NCI-H2029 treated with DMSO at 0.1 percent for 48 hours (cell line): ENCODE data around the gene ZNF469.

Source experiments
- DNase-seq: peaks from one replicate; lab custom pipeline; 2025; lab: John Stamatoyannopoulos, UW

Gene ZNF469

DNA sequence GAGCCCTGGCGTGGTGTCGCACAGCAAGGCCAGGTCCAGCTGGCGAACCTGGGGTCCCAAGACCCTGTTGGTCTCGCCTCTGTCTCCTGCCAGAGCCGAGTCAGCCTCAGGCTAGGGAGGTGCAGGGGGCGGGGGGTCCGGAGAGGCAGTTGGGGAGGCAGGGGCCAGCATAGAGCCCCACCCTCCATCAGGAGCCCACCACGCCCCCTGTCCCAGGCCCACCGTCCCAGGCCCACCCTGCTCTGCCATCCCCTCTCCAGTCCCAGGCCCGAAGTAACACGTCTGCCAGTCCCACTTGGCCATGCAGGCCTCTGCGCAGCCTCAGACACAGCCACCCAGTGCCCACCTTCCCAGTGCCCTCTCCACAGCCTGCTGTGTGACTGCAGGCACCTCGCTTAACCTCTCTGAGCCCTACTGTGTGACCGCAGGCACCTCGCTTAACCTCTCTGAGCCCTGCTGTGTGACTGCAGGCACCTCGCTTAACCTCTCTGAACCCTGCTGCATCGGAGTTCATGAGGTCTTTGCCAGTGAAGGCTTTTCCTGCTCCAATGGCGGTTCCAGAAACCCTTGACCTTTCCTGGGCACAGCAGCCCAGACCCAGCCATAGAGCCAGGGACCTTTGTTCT, 29.3 kb downstream of the ZNF469 start:
- no peak for DNase-seq

DNA sequence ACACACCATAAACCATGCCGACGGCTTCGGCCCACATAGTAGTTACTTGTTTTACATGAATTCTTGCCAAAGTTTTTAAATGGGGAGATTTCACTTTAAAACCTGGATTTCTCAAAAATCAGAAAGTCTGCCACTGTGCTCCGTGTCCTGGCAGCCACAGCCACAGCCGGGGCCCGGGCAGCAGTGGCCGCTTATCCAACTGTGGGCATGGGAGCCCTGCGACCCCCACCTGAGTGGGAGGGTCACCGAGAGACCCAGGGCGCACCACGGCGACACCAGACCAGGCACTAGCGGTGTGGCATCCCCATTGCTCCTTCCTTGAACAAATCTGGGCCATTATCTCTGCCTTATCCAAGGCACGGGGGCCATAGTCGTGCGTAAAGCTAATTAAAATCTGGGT, 30.0 kb downstream of the ZNF469 start:
- DNase-seq, result no peak

DNA sequence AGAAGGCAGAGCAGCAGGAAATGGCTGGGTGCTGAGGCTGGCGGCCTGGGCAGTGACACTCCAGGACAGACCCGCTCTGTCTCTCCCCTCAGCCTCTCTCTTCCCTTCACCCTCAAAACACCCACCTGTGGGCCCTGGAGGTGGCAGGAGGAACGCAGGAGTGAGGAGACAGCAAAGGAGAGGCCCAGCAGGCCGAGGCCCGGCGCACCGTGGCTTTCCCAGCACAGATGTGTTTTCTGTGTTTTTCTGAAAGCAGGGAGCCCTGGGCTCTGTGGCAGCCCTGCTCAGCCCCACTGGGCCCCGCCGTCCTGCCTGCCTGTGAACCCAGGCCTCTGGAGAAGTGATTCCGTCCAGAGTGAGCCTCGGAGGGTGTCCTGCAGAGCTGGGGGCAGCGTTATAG, 30.5 kb downstream of the ZNF469 start:
- DNase-seq, result no peak

DNA sequence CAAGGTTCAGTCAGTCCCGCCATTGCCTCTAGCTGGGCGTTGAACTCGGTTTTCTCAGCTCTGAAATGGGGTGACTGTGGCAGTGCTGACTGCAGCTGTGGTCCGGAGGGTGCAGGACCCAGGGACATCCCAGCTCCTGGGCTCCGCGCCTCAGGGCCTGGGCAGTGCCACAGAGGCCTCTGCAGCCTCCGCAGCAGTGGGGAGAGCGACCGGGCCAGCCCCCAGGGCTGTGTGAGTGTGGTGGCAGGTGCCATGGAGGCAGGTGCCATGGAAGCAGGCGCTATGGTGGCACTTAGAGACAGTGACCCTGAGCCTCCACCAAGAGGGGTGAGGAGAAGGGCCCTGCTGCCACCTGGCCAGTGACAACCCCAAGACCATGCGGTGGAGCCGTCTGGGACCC, 30.9 kb downstream of the ZNF469 start:
- DNase-seq, result no peak

DNA sequence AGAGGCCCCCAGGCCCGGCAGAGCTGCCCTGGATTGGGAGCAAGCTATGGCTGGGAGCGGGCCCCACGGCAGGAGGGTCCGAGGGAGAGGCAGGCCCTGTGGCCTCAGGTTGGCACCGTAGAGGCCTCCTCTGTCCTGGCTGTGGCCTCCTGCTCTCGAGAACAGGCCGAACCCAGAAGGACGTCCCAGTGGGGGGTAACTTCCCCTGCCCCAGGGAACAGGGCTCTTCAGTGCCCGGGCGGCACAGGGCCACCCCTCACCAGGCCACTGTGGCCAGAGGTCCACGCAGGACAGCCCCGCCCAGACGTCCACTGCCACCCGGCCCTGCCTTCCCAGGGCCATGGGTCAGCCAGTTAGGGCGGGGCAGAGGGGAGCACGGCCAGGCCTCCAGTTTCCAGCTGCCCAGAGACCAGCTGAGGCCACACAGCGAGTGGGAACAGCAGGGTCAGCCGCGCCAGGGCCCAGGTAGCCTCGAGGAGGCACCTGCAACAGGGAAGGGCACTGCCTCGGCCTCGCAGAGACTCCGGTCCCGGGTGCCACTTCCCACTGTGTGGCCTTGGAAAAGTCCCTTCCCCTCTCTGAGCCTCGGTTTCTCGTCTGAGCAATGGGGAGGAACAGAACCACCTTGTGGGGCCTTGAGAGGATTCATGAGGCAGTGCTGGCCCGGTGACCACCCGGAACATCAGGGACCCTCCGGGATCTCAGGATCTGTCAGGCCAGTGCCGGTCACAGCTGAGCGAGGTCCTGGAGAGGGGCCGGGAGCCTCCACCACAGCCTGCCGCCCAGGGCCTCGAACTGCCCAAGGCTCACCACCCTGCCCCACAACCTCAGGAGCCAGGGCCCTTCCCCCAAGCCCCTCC, 32.0 kb downstream of the ZNF469 start:
- DNase-seq, result no peak

DNA sequence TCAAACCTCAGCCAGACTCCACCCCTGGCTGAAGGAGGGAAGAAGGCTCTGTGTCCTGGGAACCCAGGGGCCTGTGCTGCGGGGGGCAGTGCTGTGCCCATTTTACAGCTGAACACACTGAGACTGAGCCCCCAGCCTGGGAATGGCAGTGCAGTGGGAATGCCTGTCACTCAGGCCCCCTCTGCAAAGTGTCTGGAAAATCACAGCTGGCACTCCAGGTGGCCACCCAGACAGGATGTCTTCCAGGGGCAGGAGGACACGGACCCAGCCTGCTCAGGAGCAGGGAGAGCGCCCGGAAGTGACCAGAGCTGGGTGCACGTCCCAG, 32.6 kb downstream of the ZNF469 start:
- DNase-seq, result no peak

DNA sequence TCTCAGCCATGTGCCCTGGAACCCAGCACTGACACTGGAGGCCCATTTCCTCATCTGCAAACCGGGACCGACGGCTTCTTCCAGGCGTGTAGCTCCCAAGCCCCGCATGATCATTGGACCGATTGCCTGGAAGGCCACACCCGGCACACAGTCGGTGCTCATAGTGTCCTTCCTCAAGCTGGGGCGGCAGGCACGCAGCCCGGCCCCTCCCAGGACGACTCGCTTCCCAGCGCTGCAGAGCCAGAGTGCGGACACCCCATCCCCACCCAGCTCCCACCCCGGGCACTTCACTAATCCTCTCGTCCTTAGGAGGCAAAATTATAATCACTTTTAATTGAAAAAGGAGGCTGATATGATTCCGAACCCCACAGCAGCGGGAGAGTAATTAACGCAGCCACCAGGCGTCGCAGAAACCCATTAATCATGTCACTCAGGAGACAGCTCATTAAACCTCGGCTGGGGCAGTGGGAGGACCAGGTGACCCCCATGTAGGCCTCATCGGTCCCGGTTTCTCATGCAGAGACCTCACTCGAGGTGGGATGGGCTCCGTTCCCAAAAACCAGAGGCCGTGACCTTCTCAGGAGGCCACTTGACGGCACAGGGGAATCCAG, 33.1 kb downstream of the ZNF469 start:
- DNase-seq, result no peak

DNA sequence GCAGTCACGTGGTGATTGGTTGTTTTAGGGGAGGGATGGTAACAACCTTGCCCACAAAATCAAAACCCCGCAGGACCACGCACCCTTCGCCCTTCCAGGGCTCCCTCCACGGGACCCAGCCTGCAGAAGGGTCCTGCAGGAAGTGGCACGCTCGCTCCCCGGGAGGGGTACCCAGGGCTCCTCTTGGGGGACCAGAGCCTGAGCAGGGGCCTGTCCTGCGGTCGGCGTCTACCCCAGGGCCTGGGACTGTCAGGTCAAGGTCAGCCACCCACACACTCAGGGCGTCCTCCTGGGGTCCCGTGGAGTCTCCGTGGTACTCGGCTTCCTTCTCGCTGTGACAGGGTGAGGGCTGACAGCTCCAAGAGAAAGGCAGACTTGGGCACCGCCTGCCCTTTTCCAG, 33.9 kb downstream of the ZNF469 start:
- no peak for DNase-seq

DNA sequence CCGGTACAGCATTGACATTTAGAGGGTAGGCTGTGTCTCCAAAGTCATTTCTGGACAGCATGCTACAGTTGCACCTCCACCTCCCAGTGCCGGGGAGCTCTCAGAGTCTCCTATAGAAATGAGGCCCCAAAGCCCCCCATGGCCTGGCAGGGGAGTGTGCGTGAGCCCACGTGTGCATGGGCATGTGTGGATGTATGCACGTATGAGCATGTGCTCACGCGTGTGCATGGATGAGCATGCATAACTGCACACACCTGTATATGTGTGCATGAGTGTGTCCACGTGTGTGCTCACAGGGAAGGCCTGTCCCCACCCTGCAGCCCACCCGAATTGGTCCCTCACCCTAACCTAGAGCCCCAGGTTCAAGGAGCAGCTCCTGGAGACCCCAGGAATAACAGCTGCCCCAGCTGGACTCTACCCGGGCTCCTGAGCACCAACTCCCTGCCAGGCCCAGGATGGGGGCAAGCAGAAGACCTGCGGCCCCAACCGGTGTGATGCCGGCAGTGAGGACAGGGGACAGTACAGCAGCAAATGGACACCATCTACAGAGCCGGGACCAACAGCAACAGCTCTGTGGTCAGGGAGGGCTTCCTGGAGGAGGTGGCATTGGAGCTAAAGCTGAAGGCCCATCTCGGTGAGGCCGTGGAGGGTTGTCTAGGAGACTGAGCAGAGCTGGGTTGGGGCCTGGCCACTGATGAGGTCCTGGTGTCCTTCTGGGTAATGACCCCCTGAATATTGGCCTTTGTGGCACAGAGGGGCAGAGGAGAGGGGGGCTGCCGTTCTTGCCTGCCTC, 35.1 kb downstream of the ZNF469 start:
- no peak for DNase-seq

DNA sequence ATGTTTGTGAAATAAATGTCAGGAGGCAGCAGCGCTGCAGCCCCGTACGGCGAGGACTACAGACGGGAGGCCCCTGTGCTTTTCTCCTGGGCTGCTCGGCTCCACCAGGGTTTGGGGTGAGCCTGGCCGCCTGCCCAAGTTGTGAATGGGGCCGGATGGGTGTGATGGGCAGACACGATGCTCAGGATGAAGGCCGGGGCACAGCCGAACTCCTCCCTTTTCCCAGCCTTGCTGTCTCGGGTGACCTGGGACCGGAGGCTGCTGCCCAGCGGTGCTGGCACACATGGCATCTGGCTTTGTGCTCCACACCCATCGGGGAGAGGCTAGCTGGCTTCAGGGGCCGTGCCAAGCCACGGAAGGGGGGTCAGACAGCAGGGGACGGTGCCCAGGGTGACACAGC, 36.1 kb downstream of the ZNF469 start:
- DNase-seq, result no peak

DNA sequence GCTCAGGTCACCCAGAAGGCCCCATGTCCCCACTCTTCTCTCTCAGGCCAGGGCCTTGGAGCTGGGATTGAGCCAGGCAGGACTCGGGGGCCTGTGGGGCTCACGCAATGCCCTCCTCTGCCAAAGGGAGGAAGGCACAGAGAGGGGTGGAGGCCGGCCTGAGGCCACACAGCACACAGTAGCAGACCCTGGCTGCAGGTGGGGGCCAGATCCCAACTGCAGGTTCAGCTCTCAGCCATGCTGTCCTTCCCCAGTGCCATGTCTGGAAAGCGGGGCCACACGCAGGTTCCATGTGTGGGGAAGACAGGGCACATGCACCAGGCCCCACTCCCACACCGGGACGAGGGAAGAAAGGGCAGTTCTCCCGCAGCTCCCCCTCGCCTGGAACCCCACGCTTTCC, 37.0 kb downstream of the ZNF469 start:
- DNase-seq, result no peak

DNA sequence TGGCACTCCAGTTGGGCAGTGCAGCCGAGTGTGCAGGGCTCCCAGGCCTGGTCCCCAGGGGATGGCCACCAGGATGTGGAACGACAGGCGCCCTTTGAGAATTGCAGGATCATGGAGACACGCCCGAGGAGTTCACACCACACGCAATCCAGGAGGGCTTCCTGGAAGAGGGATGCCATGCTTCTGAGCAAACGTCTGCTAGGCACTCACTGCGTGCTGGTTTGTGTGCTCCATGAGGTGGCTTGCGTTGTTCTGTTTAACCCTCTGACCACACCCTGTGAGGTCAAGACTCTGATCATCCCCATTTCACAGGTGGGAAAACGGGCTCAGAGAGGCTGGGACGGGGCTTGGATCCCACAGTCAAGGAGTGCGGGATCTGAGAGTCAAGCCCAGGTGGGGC, 37.7 kb downstream of the ZNF469 start:
- no peak for DNase-seq

DNA sequence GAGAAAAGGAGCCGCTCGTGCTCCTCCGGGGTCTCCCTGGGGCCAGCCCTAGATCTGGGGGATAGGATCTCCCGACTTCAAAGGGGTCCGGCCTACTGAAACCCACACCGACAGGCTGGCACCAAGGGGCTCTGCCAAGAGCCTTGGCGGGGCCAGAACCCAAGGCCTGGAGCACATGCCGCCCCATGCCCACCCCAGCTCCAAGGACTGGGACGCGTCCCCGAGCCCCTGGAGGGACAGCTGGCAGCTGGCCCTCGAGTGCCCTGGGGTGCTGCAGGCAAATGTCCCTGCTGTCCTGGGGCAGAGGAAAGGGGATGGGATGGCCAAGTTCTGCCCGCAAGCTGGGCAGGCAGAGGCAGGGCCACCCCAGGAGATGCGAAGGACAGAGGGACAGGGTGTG, 38.5 kb downstream of the ZNF469 start:
- DNase-seq, result no peak

DNA sequence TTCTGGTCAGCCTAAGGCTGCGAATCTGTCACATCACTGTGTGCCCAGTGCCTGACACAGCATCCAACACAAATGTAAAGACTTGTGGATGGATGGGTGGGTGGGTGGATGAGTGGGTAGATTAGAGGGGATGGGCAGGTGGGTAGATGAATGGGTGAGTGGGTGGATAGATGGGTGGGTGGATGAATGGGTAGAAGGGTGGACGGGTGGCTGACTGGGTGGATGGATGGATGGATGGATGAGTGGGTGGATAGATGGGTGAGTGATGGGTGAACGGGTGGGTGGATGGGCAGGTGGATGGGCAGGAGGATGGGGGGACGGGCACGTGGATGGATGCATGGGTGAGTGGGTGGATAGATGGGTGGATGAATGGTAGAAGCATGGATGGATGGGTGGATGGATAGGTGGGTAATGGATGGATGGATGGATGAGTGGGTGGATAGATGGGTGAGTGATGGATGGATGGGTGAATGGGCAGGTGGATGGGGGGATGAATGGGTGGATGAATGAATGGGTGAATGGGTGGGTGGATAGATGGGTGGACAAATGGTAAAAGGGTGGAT, 39.2 kb downstream of the ZNF469 start:
- no peak for DNase-seq

DNA sequence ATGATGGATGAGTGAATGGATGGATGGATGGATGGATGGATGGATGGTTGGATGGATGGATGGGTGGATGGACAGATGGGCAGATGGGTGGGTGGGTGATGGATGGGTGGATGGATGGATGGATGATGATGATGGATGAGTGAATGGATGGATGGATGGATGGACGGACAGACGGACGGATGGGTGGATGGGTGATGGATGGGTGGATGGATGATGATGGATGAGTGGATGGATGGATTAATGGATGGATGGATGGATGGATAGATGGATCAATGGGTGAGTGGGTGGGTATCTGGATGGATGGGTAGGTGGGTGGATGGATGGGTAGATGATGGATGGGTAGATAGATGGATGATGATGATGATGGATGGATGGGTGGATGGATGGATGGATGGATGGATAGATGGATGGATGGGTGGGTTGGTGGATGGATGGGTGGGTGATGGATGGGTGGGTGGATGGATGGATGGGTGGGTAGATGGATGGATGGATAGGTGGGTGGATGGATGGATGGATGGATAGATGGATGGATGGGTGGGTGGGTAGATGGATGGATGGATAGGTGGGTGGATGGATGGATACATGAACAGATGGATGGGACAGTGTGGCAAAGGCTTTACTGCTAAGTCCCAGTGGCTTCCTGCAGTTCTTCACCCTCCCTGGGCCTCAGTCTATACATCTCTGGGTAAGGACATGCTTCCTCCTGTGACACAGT, 40.1 kb downstream of the ZNF469 start:
- no peak for DNase-seq

DNA sequence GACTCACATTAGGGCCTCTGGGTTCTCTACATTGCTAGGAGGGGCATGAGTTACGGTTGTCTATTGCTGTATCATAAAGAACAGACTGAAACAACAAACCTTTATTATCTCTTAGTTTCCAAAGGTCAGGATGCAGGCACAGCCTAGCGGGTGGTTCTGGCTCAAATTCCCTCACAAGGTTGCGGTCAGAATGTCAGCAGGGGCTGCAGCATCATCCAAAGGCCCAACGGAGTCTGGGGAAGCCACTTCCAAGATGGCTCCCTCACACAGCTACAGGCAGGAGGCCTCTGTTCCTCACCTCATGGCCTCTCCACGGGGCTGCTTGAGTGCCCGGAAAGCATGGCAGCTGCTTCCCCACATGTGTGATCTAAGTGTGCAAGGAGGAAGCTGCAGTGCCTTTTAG, 40.7 kb downstream of the ZNF469 start:
- no peak for DNase-seq

DNA sequence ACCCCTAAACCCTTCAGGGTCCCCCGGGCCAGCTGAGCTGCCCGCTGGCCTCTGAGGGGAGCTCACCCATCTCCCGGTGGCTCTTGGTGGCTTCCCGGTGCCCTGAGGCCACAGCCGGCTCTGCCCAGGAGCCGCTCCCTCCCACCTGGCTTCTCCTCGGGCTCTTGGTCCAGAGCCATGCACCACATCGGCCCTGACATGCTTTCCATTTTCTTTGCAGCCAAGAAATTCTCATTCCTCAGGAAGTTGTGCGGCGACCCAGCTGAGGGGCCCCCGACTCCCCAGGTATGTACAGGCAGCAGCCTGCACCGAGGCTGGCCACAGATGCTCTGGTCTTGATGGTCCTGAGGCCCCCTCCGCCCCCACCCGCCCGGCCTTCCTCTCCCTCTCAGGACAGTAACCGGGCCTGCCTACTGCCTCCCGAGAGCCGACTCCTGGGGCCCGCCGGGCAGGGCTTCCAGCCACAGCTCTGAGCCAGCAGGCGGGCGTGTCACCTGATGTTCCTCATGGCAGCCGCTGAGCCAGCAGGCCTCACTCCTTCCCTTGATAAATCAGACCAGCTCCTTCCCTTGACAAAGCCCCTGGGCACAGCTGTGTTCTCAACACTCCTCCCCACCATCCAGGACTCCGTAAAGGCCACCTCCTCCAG, 42.0 kb downstream of the ZNF469 start:
- DNase-seq, result no peak

DNA sequence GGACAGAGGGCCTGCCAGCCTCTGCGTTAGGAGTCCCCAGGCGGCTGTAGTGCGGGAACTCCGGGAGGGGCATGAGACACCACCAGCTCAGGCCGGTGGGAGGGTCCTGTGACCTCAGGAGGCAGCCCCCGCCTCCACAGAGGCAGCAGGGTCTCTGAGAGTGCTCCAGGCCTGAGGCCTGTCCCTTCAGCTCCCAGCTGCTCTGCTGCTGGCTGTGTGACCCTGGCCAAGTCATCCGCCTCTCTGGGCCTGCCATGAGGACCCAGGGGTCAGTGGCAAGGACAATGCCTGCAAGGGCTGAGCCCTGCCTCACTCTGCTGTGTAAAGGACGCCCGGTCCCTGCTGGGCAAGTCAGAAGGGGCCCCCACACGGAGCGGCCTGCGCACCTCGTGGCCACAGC, 43.3 kb downstream of the ZNF469 start:
- no peak for DNase-seq

DNA sequence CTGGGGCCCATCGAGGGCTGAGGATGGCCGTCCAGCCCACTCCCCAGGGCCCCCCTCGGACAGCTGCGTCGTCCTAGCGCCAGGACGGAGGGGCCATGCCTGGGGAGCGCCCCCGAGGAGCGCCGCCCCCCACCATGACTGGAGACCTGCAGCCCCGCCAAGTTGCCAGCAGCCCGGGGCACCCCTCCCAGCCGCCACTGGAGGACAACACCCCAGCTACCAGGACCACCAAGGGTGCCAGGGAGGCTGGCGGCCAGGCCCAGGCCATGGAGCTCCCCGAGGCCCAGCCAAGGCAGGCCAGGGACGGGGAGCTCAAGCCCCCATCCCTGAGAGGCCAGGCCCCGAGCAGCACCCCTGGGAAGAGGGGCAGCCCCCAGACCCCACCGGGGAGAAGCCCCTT, 44.6 kb downstream of the ZNF469 start:
- DNase-seq, result no peak

DNA sequence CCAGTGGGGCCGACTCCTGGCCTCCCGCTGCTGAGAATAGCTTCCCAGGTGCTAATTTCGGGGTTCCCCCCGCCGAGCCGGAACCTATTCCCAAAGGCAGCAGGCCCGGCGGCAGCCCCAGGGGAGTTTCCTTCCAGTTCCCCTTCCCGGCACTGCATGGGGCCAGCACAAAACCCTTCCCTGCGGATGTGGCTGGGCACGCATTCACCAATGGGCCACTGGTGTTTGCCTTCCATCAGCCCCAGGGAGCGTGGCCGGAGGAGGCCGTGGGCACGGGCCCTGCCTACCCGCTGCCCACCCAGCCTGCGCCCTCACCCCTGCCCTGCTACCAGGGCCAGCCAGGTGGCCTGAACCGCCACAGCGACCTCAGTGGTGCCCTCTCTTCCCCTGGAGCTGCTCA, 45.4 kb downstream of the ZNF469 start:
- no peak for DNase-seq
